OCI-M2 (cell line): ENCODE results near the gene TRIO.
A peak's percentile ranks its signal among the peaks of the same experiment; 100 is the strongest.
"Not testable (repeated sequence)": the region's sequence is repeated elsewhere in the genome, so short reads cannot be mapped to it uniquely, and the experiment has no call there.

Experiments
- DNase-seq: peaks from one replicate; lab custom pipeline; 2025; ENCODE audit not compliant: unreplicated experiment; lab: John Stamatoyannopoulos, UW

The TRIO gene

GRCh38 chr5:14424011-14424685 lies 281.0 kb downstream of the TRIO start:
- DNase-seq: no peak

GRCh38 chr5:14425559-14425958 lies 282.4 kb downstream of the TRIO start:
- DNase-seq: no peak

GRCh38 chr5:14426521-14426920 lies 283.4 kb downstream of the TRIO start:
- DNase-seq: no peak

GRCh38 chr5:14428302-14429081 lies 285.4 kb downstream of the TRIO start:
- DNase-seq: no peak

- DNase-seq: peak; percentile 46
Measured at GRCh38 chr5:14429101-14430050, 286.2 kb downstream of the TRIO start.

GRCh38 chr5:14431534-14431933 lies 288.4 kb downstream of the TRIO start:
- DNase-seq: no peak

- no peak for DNase-seq
Measured at GRCh38 chr5:14432931-14433589, 289.9 kb downstream of the TRIO start.

- DNase-seq: no peak
Measured at GRCh38 chr5:14435481-14435880, 292.3 kb downstream of the TRIO start.

GRCh38 chr5:14436122-14436521 lies 293.0 kb downstream of the TRIO start:
- not testable (repeated sequence) for DNase-seq

- DNase-seq: no peak
Measured at GRCh38 chr5:14436801-14437542, 293.8 kb downstream of the TRIO start.

- DNase-seq: no peak
Measured at GRCh38 chr5:14438195-14438606, 295.1 kb downstream of the TRIO start.

GRCh38 chr5:14439087-14439871 lies 296.1 kb downstream of the TRIO start:
- no peak for DNase-seq

GRCh38 chr5:14440223-14440581 lies 297.1 kb downstream of the TRIO start:
- DNase-seq: no peak

- no peak for DNase-seq
Measured at GRCh38 chr5:14440582-14441431, 297.7 kb downstream of the TRIO start.

- DNase-seq: no peak
Measured at GRCh38 chr5:14441641-14442040, 298.5 kb downstream of the TRIO start.

GRCh38 chr5:14442536-14442935 lies 299.4 kb downstream of the TRIO start:
- DNase-seq: no peak

GRCh38 chr5:14443671-14444093 lies 300.5 kb downstream of the TRIO start:
- no peak for DNase-seq

- no peak for DNase-seq
Measured at GRCh38 chr5:14444161-14444560, 301.0 kb downstream of the TRIO start.

GRCh38 chr5:14445013-14445412 lies 301.9 kb downstream of the TRIO start:
- DNase-seq: no peak
